Keratinocyte (primary cell): ENCODE measurements around the gene VAT1L.

Source experiments
- CTCF ChIP-seq, 3 experiments: IDR thresholded peaks in 1 of 3; conservative IDR thresholded peaks in 1 of 3; optimal IDR thresholded peaks in 1 of 3; 2 replicates in 2 of 3; 3 replicates in 1 of 3; pipeline versions ENCODE3 to v1.5.1; 2011; ENCODE audit warnings: low read length in 3 of 3, mild to moderate bottlenecking in 3 of 3, moderate library complexity in 2 of 3, control low read depth in 1 of 3, inconsistent platforms in 1 of 3; ENCODE audit not compliant: insufficient read depth in 2 of 3; ENCODE audit errors: extremely low read depth in 1 of 3
- EZH2 ChIP-seq: IDR thresholded peaks from one replicate; pipeline ENCODE4 v1.6.1; 2012; ENCODE audit warnings: inconsistent platforms, mild to moderate bottlenecking, low read length, moderate library complexity

DNA sequence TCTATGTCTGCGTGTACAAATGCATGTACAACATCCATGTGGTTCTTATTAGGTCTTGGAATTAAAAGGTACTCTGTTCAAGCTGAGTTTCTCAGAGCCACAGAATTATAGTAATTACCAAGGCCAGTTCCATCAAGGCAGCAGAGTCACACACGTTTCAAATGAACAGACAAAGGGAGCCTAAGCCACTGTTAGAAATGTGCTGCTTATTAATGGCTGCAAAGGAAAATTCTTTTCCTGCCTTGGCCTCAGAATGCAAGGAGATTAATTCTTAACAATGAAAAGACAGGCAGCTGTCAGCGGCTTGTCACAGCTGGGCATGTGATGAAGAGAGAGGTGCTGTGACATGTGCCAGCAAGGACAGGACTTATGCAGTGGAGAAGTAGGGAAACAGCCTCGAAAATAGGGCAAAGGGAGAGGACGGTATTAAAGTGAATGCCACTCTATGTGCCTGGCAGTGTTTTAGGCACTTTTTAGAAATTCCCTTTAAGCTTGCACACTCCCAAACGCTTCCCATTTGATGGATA is 133.9 kb downstream of the VAT1L start:
- no peak for TF ChIP-seq CTCF (optimal IDR thresholded peaks at IDR 0.05 in 1 of 3, IDR thresholded peaks at IDR 0.05 in 1 of 3, conservative IDR thresholded peaks at IDR 0.05 in 1 of 3; ENCODE audit: extremely low read depth in 1 of 3, insufficient read depth in 2 of 3, low read length in 3 of 3)
- TF ChIP-seq EZH2: no peak
